KOPT-K1 (cell line): Measurements from ENCODE around the gene CCDC91.

ENCODE experiments used
- H3K27ac ChIP-seq: fragments of 200-600 bp; sonication (generic); 2 replicates; pipeline ENCODE4 v1.5.1; 2016; ENCODE audit warnings: antibody characterized with exemption, mild to moderate bottlenecking, low read depth, low read length; ENCODE audit not compliant: poor library complexity, severe bottlenecking
- H3K36me3 ChIP-seq: fragments of 200-600 bp; sonication (generic); 2 replicates; pipeline ENCODE4 v1.5.1; 2017; ENCODE audit warnings: antibody characterized with exemption, mild to moderate bottlenecking, low read length, moderate library complexity; ENCODE audit not compliant: insufficient read depth
- H3K9me3 ChIP-seq: fragments of 200-600 bp; sonication (generic); 2 replicates; pipeline ENCODE4 v1.5.1; 2017; ENCODE audit warnings: antibody characterized with exemption, low read length, mild to moderate bottlenecking; ENCODE audit not compliant: insufficient read depth, poor library complexity, severe bottlenecking

Gene CCDC91

DNA sequence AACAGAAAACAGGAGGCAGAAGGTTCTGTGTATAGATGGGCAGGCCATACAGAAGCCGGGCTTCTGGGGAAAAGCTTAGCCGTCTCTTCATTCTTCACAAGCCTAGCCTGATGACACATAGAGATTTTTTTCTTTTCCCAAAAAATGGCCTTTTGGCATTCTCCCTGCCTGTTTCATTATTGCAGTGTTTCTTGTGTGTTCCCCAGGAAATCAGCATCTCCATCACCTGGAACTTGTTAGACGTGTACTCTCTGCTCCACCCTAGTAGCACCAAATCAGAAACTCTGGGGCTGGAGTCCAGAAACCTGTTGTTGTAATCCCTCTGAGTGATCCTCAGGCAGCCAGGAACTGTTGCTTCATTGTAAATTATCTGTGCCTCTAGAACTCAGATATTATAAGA is 388.1 kb downstream of the CCDC91 start:
- Histone ChIP-seq H3K36me3 (no peaks in the 10 kb centered on the region), H3K27ac (no peak overlapping the region)

DNA sequence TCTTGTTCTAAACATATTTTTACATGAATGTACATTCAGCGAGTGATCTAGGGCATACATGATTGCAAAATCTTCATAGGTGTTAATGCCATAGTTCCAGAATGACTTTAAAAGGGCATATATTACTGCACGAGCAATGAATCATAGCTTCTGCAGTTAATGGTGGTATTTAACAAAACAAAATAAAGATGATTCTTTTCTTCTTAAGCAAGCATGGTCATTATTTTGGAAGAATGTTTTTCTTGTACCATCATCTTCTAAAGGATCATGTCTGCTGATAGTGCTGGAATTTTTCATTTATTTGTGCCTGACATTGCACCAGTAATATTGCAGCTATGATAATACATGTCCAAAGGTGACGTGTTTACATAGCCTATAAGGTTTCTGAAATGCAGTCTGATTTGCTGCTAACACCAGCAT is 388.6 kb downstream of the CCDC91 start:
- Histone ChIP-seq H3K9me3 (no peaks in the 10 kb centered on the region), H3K27ac (no peak overlapping the region), H3K36me3 (no peaks in the 10 kb centered on the region)

More for the DNA sequence above, 388.1 kb downstream of the CCDC91 start:
- H3K9me3 ChIP-seq: no peaks in the 10 kb centered on the region

DNA sequence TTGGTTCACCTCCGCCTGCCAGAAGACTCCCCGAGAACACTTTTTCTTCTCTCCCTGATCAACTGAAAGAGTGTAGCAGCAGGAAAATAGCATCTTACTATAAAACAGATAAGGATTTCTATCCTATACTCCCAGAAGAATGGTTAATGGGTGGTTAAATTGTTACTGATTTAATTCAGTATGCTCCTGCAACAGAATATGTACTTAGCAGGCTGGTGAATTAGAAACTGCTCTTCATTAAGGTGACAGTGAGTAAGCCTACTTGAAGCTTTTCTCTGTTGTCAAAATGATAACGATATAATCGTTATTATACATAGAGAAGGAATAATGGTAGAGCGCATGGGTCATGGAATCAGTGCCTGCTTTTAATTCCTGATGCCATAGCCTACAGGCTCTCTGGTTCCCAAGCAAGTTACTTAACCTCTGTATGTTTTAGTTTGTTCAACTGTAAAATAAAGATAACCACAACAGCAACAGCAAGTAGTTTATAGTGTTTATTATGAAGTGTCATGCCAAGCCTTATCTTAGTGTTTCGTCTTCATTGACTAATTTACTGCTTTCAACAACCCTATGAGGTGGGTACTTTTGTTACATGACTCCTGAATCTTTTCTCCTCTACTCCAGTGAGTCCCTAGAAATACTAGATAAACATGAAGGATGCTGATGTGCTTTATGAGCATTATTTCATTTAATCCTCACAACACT is 392.6 kb downstream of the CCDC91 start:
- no peak overlapping the region for H3K27ac ChIP-seq
- no peaks in the 10 kb centered on the region for H3K9me3 ChIP-seq
- no peaks in the 10 kb centered on the region for H3K36me3 ChIP-seq

DNA sequence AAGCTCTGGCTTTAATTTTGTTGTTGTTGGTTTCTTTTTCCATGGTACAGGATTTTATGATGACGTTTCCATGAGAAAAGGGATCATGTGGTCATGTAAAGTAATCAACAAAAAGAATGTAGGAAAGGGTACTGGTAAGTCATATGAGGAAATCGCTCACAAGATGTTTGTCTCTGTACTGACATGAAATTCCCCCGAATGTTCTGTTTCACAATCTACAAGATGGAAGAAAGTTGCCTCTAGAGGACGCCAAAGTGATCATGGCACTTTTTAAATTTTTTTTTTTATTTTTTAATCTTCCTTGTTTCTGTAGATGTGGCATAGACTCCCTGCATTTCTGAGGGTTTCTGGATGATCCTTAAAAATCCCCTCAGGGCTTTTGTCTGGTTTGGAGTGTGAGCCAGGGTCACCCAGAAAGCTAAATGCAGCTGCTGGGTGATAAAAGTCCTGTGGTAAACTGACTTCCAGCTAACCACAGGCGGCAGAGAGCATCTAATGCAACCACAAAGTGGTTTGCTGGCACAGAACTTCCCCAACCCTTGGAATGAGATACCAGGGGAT is 393.5 kb downstream of the CCDC91 start:
- H3K36me3 ChIP-seq: no peaks in the 10 kb centered on the region
- H3K27ac ChIP-seq: no peak overlapping the region
- H3K9me3 ChIP-seq: no peaks in the 10 kb centered on the region

DNA sequence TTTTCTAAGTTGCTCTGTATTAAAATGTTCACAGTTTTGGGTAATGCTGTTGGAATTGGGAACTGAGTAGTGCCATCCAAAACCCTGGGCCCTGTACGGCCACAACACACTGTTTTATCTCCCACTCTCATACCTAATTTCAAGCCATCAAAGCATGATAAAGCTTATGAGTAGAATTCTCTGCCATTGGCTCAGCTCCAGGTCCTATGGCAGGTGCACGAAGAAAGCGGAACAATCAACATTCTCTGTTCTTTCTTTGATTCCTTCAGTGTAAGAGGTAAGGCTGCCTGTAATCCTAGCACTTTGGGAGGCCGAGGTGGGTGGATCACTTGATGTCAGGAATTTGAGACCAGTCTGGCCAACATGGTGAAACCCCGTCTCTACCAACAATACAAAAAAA is 394.9 kb downstream of the CCDC91 start:
- no peaks in the 10 kb centered on the region for H3K36me3 ChIP-seq
- no peaks in the 10 kb centered on the region for H3K9me3 ChIP-seq
- H3K27ac ChIP-seq: no peak overlapping the region

DNA sequence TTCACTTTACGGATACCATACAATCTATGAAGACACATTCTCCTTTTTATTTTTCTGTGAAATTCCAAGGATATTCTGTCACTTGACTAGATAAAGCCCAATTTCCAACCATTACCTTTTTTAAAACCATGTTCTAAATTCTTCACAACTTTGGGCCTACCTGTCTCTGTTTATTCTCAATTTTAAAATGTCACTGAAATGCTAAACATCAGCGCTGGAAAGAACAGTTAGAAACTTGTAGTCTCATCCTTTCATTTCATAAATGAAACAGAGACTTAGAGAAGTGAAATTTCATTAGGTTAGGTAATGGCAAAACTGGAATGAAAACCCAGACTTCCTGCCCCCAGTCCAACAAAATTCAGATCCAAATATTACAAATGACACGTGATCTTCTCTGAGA is 396.2 kb downstream of the CCDC91 start:
- H3K27ac ChIP-seq: no peak overlapping the region
- H3K36me3 ChIP-seq: no peaks in the 10 kb centered on the region
- no peaks in the 10 kb centered on the region for H3K9me3 ChIP-seq

DNA sequence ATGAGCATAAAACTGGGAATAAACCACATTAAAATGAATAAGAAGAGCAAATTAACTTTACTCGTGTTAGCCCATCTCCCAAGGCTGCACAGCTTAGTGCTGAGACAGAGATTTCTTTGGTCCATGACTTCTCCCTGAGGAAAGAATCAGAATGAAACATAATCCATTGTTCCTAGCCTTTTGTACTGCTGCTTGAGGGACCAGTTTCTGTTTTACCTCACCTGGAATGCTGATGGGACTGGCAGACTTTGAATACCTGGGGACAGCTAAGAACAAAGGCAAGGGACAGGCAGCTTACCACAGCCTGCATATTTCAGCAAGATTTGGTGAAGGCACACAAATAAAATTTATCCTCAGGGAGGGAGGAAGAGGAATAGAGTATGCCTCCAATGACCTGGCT is 401.6 kb downstream of the CCDC91 start:
- Histone ChIP-seq H3K9me3 (peaks cover 16% of the 10 kb centered on the region), H3K27ac (no peak overlapping the region), H3K36me3 (no peaks in the 10 kb centered on the region)
